Esophagus squamous epithelium (tissue), 5 donors: ENCODE results near the gene PKN1. TPM values are rescaled to one million over a fixed set of nuclear protein-coding genes. Genes with fewer than 3 reads are reported as not detected.

ENCODE experiments used
- DNase-seq: peaks from one replicate; lab custom pipeline; 2025; lab: John Stamatoyannopoulos, UW
- H3K27ac ChIP-seq, 4 donors: fragments of 200-600 bp; sonication (generic); one replicate each; pipeline ENCODE4 v1.5.1; 2016 to 2019; ENCODE audit warnings: mild to moderate bottlenecking in 1 of 4
- H3K27me3 ChIP-seq, 4 donors: fragments of 200-600 bp; sonication (generic); 1 replicate in 3 of 4; 2 replicates in 1 of 4; pipeline versions ENCODE4 v1.5.1 to v1.6.0; 2017 to 2021; ENCODE audit warnings: antibody characterized with exemption in 1 of 4
- H3K36me3 ChIP-seq, 3 donors: fragments of 200-600 bp; sonication (generic); one replicate each; pipeline ENCODE4 v1.5.1; 2016 to 2019
- H3K4me1 ChIP-seq, 3 donors: fragments of 200-600 bp; sonication (generic); one replicate each; pipeline ENCODE4 v1.5.1; 2017 to 2019
- H3K4me3 ChIP-seq, 4 donors: fragments of 200-600 bp; sonication (generic); 1 replicate in 3 of 4; 2 replicates in 1 of 4; pipeline ENCODE4 v1.5.1; 2016 to 2019; ENCODE audit warnings: mild to moderate bottlenecking in 2 of 4, moderate library complexity in 1 of 4
- H3K9me3 ChIP-seq, 3 donors: fragments of 200-600 bp; sonication (generic); one replicate each; pipeline ENCODE4 v1.5.1; 2016 to 2019
- CTCF ChIP-seq, 6 experiments: fragments of 450-650 bp in 4 of 6; fragments of 200-600 bp in 2 of 6; sonication (generic) in 2 of 6; IDR thresholded peaks; one replicate each; pipeline ENCODE4 v1.5.1; 2016 to 2019; ENCODE audit warnings: antibody characterized with exemption in 6 of 6, mild to moderate bottlenecking in 4 of 6, moderate library complexity in 4 of 6
- POLR2A ChIP-seq, 4 donors: fragments of 450-650 bp; IDR thresholded peaks; one replicate each; pipeline ENCODE4 v1.6.1; 2017; ENCODE audit warnings: antibody characterized with exemption in 4 of 4, mild to moderate bottlenecking in 4 of 4, moderate library complexity in 3 of 4
- WGBS, 2 donors: methylation state at CpG; one replicate each; pipeline ENCODE4 v1.1.5; 2018; 5-methylcytosine and 5-hydroxymethylcytosine counted together
- intact Hi-C: fragments of 100-400 bp; cut with DNase I; formaldehyde crosslinking; loops from one replicate; pipeline ENCODE4 v1.15.0; 2022
- total RNA-seq, 4 donors: library from RNA; depleted of rRNA; stranded (reverse); fragments of >200 nt; gene quantifications; one replicate each; pipeline ENCODE4 v1.1.0, GENCODE V29; 2016
- donor health status: DM: yes; HTN: yes; CAD: no.

Gene PKN1
- total RNA-seq, 4 donors from 2014 or later: 6.1 to 38.3 (median 21.0) TPM

- TF ChIP-seq CTCF (IDR thresholded peaks at IDR 0.05): peak; percentile 42 to 91 (median 80)
- TF ChIP-seq POLR2A (IDR thresholded peaks at IDR 0.05): no peak
- H3K4me1 ChIP-seq: peaks cover 15 to 70% (median 38%) of the 10 kb centered on the region in 3 donors
- peak overlapping the region in 1 of 4 donors; percentile 21 for H3K4me3 ChIP-seq
- no peak for DNase-seq
- H3K27ac ChIP-seq: peak overlapping the region; percentile 90 to 100 (median 100)
- 16 to 19% methylated on average over 11 to 13 of the region's 19 CpGs for WGBS, 2 donors
- no peaks in the 10 kb centered on the region for H3K9me3 ChIP-seq
- H3K27me3 ChIP-seq: no peaks in the 10 kb centered on the region
- intact Hi-C loops: loop anchor here (10.0 kb wide), 1 partner anchor 49 kb away; no protein-coding TSS in a partner anchor
- no peaks in the 10 kb centered on the region for H3K36me3 ChIP-seq
Measured at GRCh38 chr19:14505488-14506239, 72.6 kb downstream of the PKN1 start.

GRCh38 chr19:14507704-14508542, 74.8 kb downstream of the PKN1 start:
- no peak for TF ChIP-seq POLR2A (IDR thresholded peaks at IDR 0.05)
- no peak for TF ChIP-seq CTCF (IDR thresholded peaks at IDR 0.05)
- H3K27me3 ChIP-seq: no peaks in the 10 kb centered on the region
- peak overlapping the region; percentile 77 to 100 (median 100) for H3K27ac ChIP-seq
- no peak for DNase-seq
- H3K4me1 ChIP-seq: peaks cover 27 to 82% (median 46%) of the 10 kb centered on the region in 3 donors
- intact Hi-C loops: loop anchor here (10.0 kb wide), 1 partner anchor 47 kb away; no protein-coding TSS in a partner anchor
- peaks cover 0 to under 1% (median 0%) of the 10 kb centered on the region in 3 donors for H3K36me3 ChIP-seq
- WGBS, 2 donors: 35 to 55% methylated on average over 12 of the region's 12 CpGs
- H3K4me3 ChIP-seq: no peak overlapping the region
- no peaks in the 10 kb centered on the region for H3K9me3 ChIP-seq

- Histone ChIP-seq H3K27me3 (no peaks in the 10 kb centered on the region), H3K36me3 (peaks cover 12 to 27% (median 17%) of the 10 kb centered on the region in 3 donors), H3K27ac (peak overlapping the region; percentile 87 to 100 (median 100)), H3K4me1 (peaks cover 27 to 95% (median 56%) of the 10 kb centered on the region in 3 donors), H3K4me3 (peak overlapping the region in 2 of 4 donors; percentile 13 to 40), H3K9me3 (no peaks in the 10 kb centered on the region)
- no peak for TF ChIP-seq POLR2A (IDR thresholded peaks at IDR 0.05)
- TF ChIP-seq CTCF (IDR thresholded peaks at IDR 0.05): no peak
- intact Hi-C loops: no loop called here
- WGBS, 2 donors: 26 to 27% methylated on average over 20 to 22 of the region's 22 CpGs
- no peak for DNase-seq
Measured at GRCh38 chr19:14510311-14511228, 77.5 kb downstream of the PKN1 start.

- Histone ChIP-seq H3K27ac (peak overlapping the region; percentile 87 to 100 (median 100)), H3K9me3 (no peaks in the 10 kb centered on the region), H3K36me3 (peaks cover 19 to 33% (median 23%) of the 10 kb centered on the region in 3 donors), H3K27me3 (no peaks in the 10 kb centered on the region), H3K4me3 (peak overlapping the region in 2 of 4 donors; percentile 13 to 40), H3K4me1 (peaks cover 25 to 95% (median 56%) of the 10 kb centered on the region in 3 donors)
- intact Hi-C loops: no loop called here
- 22 to 41% methylated on average over 3 to 4 of the region's 4 CpGs for WGBS, 2 donors
- TF ChIP-seq CTCF (IDR thresholded peaks at IDR 0.05) (no peak), POLR2A (IDR thresholded peaks at IDR 0.05) (no peak)
- DNase-seq: no peak
Measured at GRCh38 chr19:14511229-14511593, 78.1 kb downstream of the PKN1 start.
